GM12878 (cell line): ENCODE data around the gene SMIM17. TPM values are rescaled to one million over a fixed set of nuclear protein-coding genes. Genes with fewer than 3 reads are reported as not detected.

Source experiments
- ATAC-seq: fragments of 200-7000 bp; cut with Tn5 transposase; 3 replicates; pipeline ENCODE4 v1.9.1; 2020; ENCODE audit warnings: mild to moderate bottlenecking, moderate library complexity
- BruUV-seq: library from RNA; stranded (reverse); fragments of 400-500 nt; replicated peaks from 2 replicates; lab custom pipeline; 2021; lab: Mats Ljungman, UMichigan
- CTCF ChIA-PET: fragments of 300-600 bp; sonication (Branson Sonifier 250); formaldehyde crosslinking; extraction: SDS; loops from one replicate; lab custom pipeline; 2021; ENCODE audit warnings: inconsistent platforms; lab: Yijun Ruan, JAX
- POLR2A ChIA-PET: fragments of 350-600 bp; formaldehyde crosslinking; extraction: SDS; loops from one replicate; lab custom pipeline; 2021; ENCODE audit warnings: inconsistent platforms; lab: Charles Lee
- RAD21 ChIA-PET: fragments of 300-600 bp; sonication (Branson Sonifier 250); formaldehyde crosslinking; loops from one replicate; lab custom pipeline; 2023; ENCODE audit warnings: antibody characterized with exemption; ENCODE audit not compliant: unreplicated experiment; lab: Charles Lee
- SMC1A ChIA-PET: fragments of 300-600 bp; sonication (Branson Sonifier 250); formaldehyde crosslinking; loops from one replicate; lab custom pipeline; 2023; ENCODE audit not compliant: unreplicated experiment, uncharacterized antibody; lab: Charles Lee
- DNase-seq: peaks from one replicate; pipeline ENCODE4 v3.0.0-alpha.2; 2011; ENCODE audit warnings: low read depth, low spot score
- FAIRE-seq: peaks from 3 replicates; lab custom pipeline; 2011; peaks lifted over from hg19 to GRCh38; lab: Jason Lieb, UNC
- H2AFZ ChIP-seq: 2 replicates; pipeline ENCODE4 v1.6.0; 2011; ENCODE audit warnings: low read depth, low read length, control low read depth; ENCODE audit not compliant: control insufficient read depth
- H3K27ac ChIP-seq: 2 replicates; pipeline ENCODE4 v1.5.1; 2011; ENCODE audit warnings: control low read depth; ENCODE audit not compliant: control insufficient read depth, insufficient read depth
- H3K27me3 ChIP-seq, 2 experiments: replicated peaks in 1 of 2; 2 replicates each; pipeline versions ENCODE4 v1.6.0 to v1.6.1; 2011; ENCODE audit warnings: low read length in 1 of 2; ENCODE audit not compliant: control insufficient read depth in 2 of 2, insufficient read depth in 2 of 2
- H3K36me3 ChIP-seq, 2 experiments: 2 replicates each; pipeline ENCODE4 v1.5.1; 2011; ENCODE audit warnings: low read length in 1 of 2; ENCODE audit not compliant: control insufficient read depth in 2 of 2, insufficient read depth in 2 of 2
- H3K4me1 ChIP-seq: 2 replicates; pipeline ENCODE4 v1.6.1; 2011; ENCODE audit warnings: mild to moderate bottlenecking, low read length, moderate library complexity, mixed read lengths; ENCODE audit not compliant: control insufficient read depth, insufficient read depth
- H3K4me2 ChIP-seq: 2 replicates; pipeline ENCODE4 v1.6.0; 2011; ENCODE audit warnings: control low read depth; ENCODE audit not compliant: control insufficient read depth, insufficient read depth
- H3K4me3 ChIP-seq: fragments of 200-600 bp; sonication (generic); 2 replicates; pipeline ENCODE4 v1.5.1; 2016
- H3K79me2 ChIP-seq: 2 replicates; pipeline ENCODE4 v1.6.0; 2011; ENCODE audit warnings: low read length; ENCODE audit not compliant: control insufficient read depth, insufficient read depth
- H3K9ac ChIP-seq: 2 replicates; pipeline ENCODE4 v1.8.0; 2011; ENCODE audit warnings: low read length, control low read depth, mixed read lengths; ENCODE audit not compliant: control insufficient read depth, insufficient read depth
- H3K9me3 ChIP-seq: replicated peaks from 3 replicates; pipeline ENCODE4 v1.5.1; 2011; ENCODE audit warnings: mild to moderate bottlenecking, low read length; ENCODE audit not compliant: control insufficient read depth, insufficient read depth
- H4K20me1 ChIP-seq: 2 replicates; pipeline ENCODE4 v1.6.0; 2011; ENCODE audit not compliant: control insufficient read depth, insufficient read depth
- ATF3 ChIP-seq: IDR thresholded peaks from 2 replicates; pipeline ENCODE4 v1.6.1; 2011; ENCODE audit warnings: low read depth, mild to moderate bottlenecking, low read length, moderate library complexity, borderline replicate concordance; ENCODE audit errors: extremely low read depth
- BACH1 ChIP-seq: fragments of 450-650 bp; IDR thresholded peaks from 2 replicates; pipeline ENCODE4 v1.6.1; 2017; ENCODE audit warnings: mild to moderate bottlenecking, borderline replicate concordance
- CHD4 ChIP-seq: fragments of 200-600 bp; sonication (generic); IDR thresholded peaks from 2 replicates; pipeline ENCODE4 v1.6.1; 2016; ENCODE audit warnings: mild to moderate bottlenecking
- CREB1 ChIP-seq: IDR thresholded peaks from 2 replicates; pipeline ENCODE4 v1.6.1; 2012; ENCODE audit warnings: low read depth, mild to moderate bottlenecking, inconsistent platforms
- CREM ChIP-seq: IDR thresholded peaks from 2 replicates; pipeline ENCODE4 v1.6.1; 2014; ENCODE audit warnings: antibody characterized with exemption, low read depth
- PAX5 ChIP-seq: IDR thresholded peaks from 2 replicates; pipeline ENCODE4 v1.6.1; 2011; ENCODE audit warnings: low read depth, low read length, borderline replicate concordance
- RB1 ChIP-seq: fragments of 450-650 bp; formaldehyde crosslinking; IDR thresholded peaks from 2 replicates; pipeline ENCODE4 v1.6.1; 2017; ENCODE audit warnings: mild to moderate bottlenecking, borderline replicate concordance
- SIN3A ChIP-seq: IDR thresholded peaks from 2 replicates; pipeline ENCODE4 v1.6.1; 2012; ENCODE audit warnings: low read depth, low read length, improper control_type of control experiment
- SMAD5 ChIP-seq: IDR thresholded peaks from 2 replicates; pipeline ENCODE4 v1.6.1; 2016; ENCODE audit warnings: antibody characterized with exemption, low read depth
- SRF ChIP-seq, 2 experiments: IDR thresholded peaks; 2 replicates each; pipeline ENCODE4 v1.6.1; 2011; ENCODE audit warnings: low read depth in 2 of 2, low read length in 2 of 2, mild to moderate bottlenecking in 1 of 2, moderate library complexity in 1 of 2
- YBX1 ChIP-seq: fragments of 450-650 bp; IDR thresholded peaks from 2 replicates; pipeline ENCODE4 v1.6.1; 2016; ENCODE audit warnings: antibody characterized with exemption
- ZBED1 ChIP-seq: IDR thresholded peaks from 2 replicates; pipeline ENCODE4 v1.6.1; 2016; ENCODE audit warnings: borderline replicate concordance
- ZNF207 ChIP-seq: fragments of 450-650 bp; IDR thresholded peaks from 2 replicates; pipeline ENCODE4 v1.6.1; 2014; ENCODE audit warnings: antibody characterized with exemption, mild to moderate bottlenecking, borderline replicate concordance
- ZSCAN29 ChIP-seq: fragments of 450-650 bp; IDR thresholded peaks from 2 replicates; pipeline ENCODE4 v1.6.1; 2017; ENCODE audit warnings: mild to moderate bottlenecking, moderate library complexity
- WGBS: methylation state at CpG from one replicate; pipeline ENCODE4 v1.1.6; 2016; ENCODE audit warnings: low lambda C conversion rate; ENCODE audit not compliant: insufficient replicate concordance, insufficient coverage; ENCODE audit errors: missing lambda C conversion rate; 5-methylcytosine and 5-hydroxymethylcytosine counted together
- in situ Hi-C: fragments of 300-500 bp; cut with MboI; formaldehyde crosslinking; loops from 9 replicates; pipeline ENCODE4 v1.14.3; 2018; ENCODE audit warnings: mixed read lengths
- intact Hi-C: fragments of 100-400 bp; cut with micrococcal nuclease; formaldehyde crosslinking; loops from one replicate; pipeline ENCODE4 v1.14.2; 2022; ENCODE audit not compliant: unreplicated experiment
- polyA plus RNA-seq, 11 experiments: library from polyadenylated mRNA; depleted of rRNA in 4 of 11; unstranded in 6 of 11; stranded (reverse) in 5 of 11; fragments of >200 nt; fragmentation: Nextera tagmentation in 4 of 11; fragmentation: Illumina TruSeq in 1 of 11; extraction: Ambion mirVana in 4 of 11; extraction: Trizol in 1 of 11; gene quantifications; 1 replicate in 1 of 11; 2 replicates in 10 of 11; pipeline versions ENCODE4 v1.2.1 to v1.2.3, GENCODE V29; 2011 to 2016; ENCODE audit warnings: inconsistent platforms in 2 of 11, missing spikeins in 2 of 11, low read depth in 1 of 11
- total RNA-seq, 4 experiments: library from RNA; depleted of rRNA in 3 of 4; stranded (reverse); fragments of >200 nt in 3 of 4; fragmentation: Illumina TruSeq in 1 of 4; extraction: Trizol in 1 of 4; gene quantifications; 2 replicates each; pipeline versions ENCODE4 v1.2.1 to v1.2.3, GENCODE V29; 2013 to 2021
- TF ChIP-seq, protein P1 (sequence below): fragments of 450-650 bp; IDR thresholded peaks from 2 replicates; pipeline ENCODE4 v1.6.1; 2017; ENCODE audit warnings: antibody characterized with exemption, mild to moderate bottlenecking, moderate library complexity
- TF ChIP-seq, protein P2 (sequence below): fragments of 450-650 bp; IDR thresholded peaks from 2 replicates; pipeline ENCODE4 v1.6.1; 2018; ENCODE audit warnings: borderline replicate concordance, mild to moderate bottlenecking; ENCODE audit not compliant: partially characterized antibody
- TF ChIP-seq, protein P3 (sequence below): fragments of 450-650 bp; IDR thresholded peaks from 2 replicates; pipeline ENCODE4 v1.6.1; 2016; ENCODE audit warnings: mild to moderate bottlenecking
- TF ChIP-seq, protein P4 (sequence below): IDR thresholded peaks from 2 replicates; pipeline ENCODE4 v1.6.1; 2011; ENCODE audit warnings: mild to moderate bottlenecking, low read depth, low read length, moderate library complexity; ENCODE audit not compliant: insufficient replicate concordance

SMIM17 gene
- total and polyA plus RNA-seq, 10 of the 15 experiments (the other 5 are each of a cell fraction or from before 2014, with no cell fraction given): 0.07 to 0.23 (median 0.17) TPM; not detected in 6

DNA sequence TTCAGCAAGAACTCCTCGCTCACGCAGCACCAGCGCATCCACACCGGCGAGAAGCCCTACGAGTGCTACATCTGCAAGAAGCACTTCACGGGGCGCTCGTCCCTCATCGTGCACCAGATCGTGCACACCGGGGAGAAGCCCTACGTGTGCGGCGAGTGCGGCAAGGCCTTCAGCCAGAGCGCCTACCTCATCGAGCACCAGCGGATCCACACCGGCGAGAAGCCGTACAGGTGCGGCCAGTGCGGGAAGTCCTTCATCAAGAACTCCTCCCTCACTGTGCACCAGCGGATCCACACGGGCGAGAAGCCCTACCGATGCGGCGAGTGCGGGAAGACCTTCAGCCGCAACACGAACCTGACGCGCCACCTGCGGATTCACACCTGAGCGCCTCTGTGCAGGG lies 20.6 kb upstream of the SMIM17 start:
- FAIRE-seq: no peak
- no TSS peak for BruUV-seq
- SMC1A ChIA-PET: no interaction called here
- TF ChIP-seq, protein P1, sequence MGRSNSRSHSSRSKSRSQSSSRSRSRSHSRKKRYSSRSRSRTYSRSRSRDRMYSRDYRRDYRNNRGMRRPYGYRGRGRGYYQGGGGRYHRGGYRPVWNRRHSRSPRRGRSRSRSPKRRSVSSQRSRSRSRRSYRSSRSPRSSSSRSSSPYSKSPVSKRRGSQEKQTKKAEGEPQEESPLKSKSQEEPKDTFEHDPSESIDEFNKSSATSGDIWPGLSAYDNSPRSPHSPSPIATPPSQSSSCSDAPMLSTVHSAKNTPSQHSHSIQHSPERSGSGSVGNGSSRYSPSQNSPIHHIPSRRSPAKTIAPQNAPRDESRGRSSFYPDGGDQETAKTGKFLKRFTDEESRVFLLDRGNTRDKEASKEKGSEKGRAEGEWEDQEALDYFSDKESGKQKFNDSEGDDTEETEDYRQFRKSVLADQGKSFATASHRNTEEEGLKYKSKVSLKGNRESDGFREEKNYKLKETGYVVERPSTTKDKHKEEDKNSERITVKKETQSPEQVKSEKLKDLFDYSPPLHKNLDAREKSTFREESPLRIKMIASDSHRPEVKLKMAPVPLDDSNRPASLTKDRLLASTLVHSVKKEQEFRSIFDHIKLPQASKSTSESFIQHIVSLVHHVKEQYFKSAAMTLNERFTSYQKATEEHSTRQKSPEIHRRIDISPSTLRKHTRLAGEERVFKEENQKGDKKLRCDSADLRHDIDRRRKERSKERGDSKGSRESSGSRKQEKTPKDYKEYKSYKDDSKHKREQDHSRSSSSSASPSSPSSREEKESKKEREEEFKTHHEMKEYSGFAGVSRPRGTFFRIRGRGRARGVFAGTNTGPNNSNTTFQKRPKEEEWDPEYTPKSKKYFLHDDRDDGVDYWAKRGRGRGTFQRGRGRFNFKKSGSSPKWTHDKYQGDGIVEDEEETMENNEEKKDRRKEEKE: no peak
- no peak for TF ChIP-seq BACH1
- TF ChIP-seq RB1: no peak
- no peak for TF ChIP-seq SMAD5
- TF ChIP-seq CREM: no peak
- no peak for TF ChIP-seq CHD4
- no peak for TF ChIP-seq CREB1
- TF ChIP-seq ATF3: no peak
- no peak for TF ChIP-seq SIN3A
- no peak for TF ChIP-seq SRF (IDR thresholded peaks at IDR 0.05; ENCODE audit: low read depth in 2 of 2, low read length in 2 of 2)
- TF ChIP-seq YBX1: no peak
- TF ChIP-seq, protein P2, sequence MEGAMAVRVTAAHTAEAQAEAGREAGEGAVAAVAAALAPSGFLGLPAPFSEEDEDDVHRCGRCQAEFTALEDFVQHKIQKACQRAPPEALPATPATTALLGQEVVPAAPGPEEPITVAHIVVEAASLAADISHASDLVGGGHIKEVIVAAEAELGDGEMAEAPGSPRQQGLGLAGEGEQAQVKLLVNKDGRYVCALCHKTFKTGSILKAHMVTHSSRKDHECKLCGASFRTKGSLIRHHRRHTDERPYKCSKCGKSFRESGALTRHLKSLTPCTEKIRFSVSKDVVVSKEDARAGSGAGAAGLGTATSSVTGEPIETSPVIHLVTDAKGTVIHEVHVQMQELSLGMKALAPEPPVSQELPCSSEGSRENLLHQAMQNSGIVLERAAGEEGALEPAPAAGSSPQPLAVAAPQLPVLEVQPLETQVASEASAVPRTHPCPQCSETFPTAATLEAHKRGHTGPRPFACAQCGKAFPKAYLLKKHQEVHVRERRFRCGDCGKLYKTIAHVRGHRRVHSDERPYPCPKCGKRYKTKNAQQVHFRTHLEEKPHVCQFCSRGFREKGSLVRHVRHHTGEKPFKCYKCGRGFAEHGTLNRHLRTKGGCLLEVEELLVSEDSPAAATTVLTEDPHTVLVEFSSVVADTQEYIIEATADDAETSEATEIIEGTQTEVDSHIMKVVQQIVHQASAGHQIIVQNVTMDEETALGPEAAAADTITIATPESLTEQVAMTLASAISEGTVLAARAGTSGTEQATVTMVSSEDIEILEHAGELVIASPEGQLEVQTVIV: no peak
- TF ChIP-seq ZNF207: no peak
- no peak for TF ChIP-seq ZSCAN29
- TF ChIP-seq ZBED1: no peak
- TF ChIP-seq, protein P3, sequence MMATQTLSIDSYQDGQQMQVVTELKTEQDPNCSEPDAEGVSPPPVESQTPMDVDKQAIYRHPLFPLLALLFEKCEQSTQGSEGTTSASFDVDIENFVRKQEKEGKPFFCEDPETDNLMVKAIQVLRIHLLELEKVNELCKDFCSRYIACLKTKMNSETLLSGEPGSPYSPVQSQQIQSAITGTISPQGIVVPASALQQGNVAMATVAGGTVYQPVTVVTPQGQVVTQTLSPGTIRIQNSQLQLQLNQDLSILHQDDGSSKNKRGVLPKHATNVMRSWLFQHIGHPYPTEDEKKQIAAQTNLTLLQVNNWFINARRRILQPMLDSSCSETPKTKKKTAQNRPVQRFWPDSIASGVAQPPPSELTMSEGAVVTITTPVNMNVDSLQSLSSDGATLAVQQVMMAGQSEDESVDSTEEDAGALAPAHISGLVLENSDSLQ: no peak
- TF ChIP-seq, protein P4, sequence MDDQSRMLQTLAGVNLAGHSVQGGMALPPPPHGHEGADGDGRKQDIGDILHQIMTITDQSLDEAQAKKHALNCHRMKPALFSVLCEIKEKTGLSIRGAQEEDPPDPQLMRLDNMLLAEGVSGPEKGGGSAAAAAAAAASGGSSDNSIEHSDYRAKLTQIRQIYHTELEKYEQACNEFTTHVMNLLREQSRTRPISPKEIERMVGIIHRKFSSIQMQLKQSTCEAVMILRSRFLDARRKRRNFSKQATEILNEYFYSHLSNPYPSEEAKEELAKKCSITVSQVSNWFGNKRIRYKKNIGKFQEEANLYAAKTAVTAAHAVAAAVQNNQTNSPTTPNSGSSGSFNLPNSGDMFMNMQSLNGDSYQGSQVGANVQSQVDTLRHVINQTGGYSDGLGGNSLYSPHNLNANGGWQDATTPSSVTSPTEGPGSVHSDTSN: no peak
- no peak for TF ChIP-seq PAX5

More for the DNA sequence above, 20.6 kb upstream of the SMIM17 start:
- H2AFZ ChIP-seq: no peak overlapping the region
- in situ Hi-C loops (no loop called here), intact Hi-C loops (no loop called here)
- H4K20me1 ChIP-seq: no peaks in the 10 kb centered on the region
- H3K36me3 ChIP-seq: no peaks in the 10 kb centered on the region; a peak in 2 of 4 replicates
- no peak for DNase-seq
- POLR2A ChIA-PET: no interaction called here
- no peak overlapping the region for H3K4me3 ChIP-seq
- no peaks in the 10 kb centered on the region for H3K79me2 ChIP-seq
- H3K4me1 ChIP-seq: no peaks in the 10 kb centered on the region
- H3K9me3 ChIP-seq: peaks cover 9% of the 10 kb centered on the region; the same call in 1 of the 3 replicates
- ATAC-seq: no peak
- no peak overlapping the region for H3K4me2 ChIP-seq
- no peak overlapping the region for H3K9ac ChIP-seq
- WGBS: over 99% methylated on average over 37 of the region's 37 CpGs
- H3K27me3 ChIP-seq: no peaks in the 10 kb centered on the region
- CTCF ChIA-PET: no interaction called here
- H3K27ac ChIP-seq: no peak overlapping the region
- RAD21 ChIA-PET: no interaction called here
